Lung microvascular endothelial cell (primary cell): Measurements from ENCODE around the gene STARD4. TPM values are rescaled to one million over a fixed set of nuclear protein-coding genes. Genes with fewer than 3 reads are reported as not detected.

ENCODE experiments used
- DNase-seq, 2 donors: peaks; one replicate each; pipeline versions ENCODE4 v3.0.0 to v3.0.0-alpha.2; 2010; ENCODE audit warnings: low read depth in 2 of 2
- total RNA-seq: library from RNA; depleted of rRNA; stranded (reverse); fragments of >200 nt; gene quantifications from 2 replicates; pipeline ENCODE4 v1.2.1, GENCODE V29; 2014

The STARD4 gene, protein sequence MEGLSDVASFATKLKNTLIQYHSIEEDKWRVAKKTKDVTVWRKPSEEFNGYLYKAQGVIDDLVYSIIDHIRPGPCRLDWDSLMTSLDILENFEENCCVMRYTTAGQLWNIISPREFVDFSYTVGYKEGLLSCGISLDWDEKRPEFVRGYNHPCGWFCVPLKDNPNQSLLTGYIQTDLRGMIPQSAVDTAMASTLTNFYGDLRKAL
- 37.9 and 42.5 TPM in 2 replicates for total RNA-seq

GRCh38 chr5:111512375-111513130 lies at the start of gene STARD4:
Gene STARD4 (minus strand): TSS chr5:111512535. CDS start chr5:111507433, 5,102 bp downstream.
- peak; percentile 95 to 97 for DNase-seq

- DNase-seq, result no peak
Observed at GRCh38 chr5:111559680-111560079, 47.3 kb upstream of the STARD4 start.

GRCh38 chr5:111557686-111558085 lies 45.4 kb upstream of the STARD4 start:
- DNase-seq, result no peak

DNA sequence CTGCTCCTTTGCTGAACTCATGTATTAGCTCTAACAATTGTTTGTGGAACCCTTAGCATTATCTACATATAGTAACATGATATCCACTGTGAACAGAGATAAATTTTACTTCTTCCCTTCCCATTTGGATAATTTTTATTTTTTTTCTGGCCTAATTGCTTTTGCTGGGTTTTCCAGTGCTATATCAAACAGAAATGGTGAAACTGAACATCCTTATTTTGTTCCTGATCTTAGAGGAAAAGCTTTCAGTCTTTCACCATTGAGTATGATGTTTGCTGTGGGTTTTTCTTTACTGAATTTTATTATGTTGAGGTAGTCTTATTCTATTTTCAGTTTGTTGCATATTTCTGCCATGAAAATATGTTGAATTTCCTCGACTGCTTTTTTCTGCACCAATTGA lies 44.8 kb upstream of the STARD4 start:
- DNase-seq, result no peak

DNA sequence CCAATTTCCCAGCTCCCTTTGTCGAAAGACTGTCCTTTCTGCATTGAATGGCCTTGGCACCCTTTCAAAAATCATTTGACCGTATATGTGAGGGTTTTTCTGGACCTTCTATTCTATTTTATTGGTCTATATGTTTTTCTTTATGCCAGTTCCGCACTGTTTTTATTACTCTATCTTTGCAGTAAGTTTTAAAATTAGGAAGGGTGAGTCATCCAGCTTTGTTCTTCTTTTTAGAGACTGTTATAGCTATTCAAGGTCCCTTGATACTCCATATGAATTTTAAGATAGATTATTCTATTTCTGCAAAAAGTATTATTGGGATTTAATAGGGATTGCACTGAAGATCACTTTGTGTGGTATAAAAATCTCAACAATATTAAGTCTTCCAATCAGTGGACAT lies 44.2 kb upstream of the STARD4 start:
- no peak for DNase-seq

GRCh38 chr5:111555760-111556159 lies 43.4 kb upstream of the STARD4 start:
- no peak for DNase-seq

DNA sequence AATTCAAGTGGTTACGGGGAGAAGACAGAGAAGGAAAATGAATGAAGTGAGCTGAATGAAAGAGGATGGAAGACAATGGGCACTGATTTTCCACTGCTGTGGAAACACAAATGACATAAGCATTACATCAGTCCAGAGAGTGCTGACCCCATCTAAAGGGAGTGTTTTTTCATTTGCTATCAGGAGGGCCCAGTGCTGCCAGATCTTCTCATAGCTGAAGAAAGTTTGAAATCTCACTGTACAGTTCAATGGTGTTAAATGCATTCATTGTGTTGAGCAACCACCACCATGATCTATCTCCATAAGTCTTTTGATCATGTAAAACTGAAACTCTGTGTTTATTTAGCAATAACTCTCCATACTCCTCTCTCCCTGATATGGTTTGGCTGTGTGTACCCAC lies 41.5 kb upstream of the STARD4 start:
- DNase-seq, result peak in 1 of 2 donors; percentile 38

GRCh38 chr5:111552896-111553295 lies 40.6 kb upstream of the STARD4 start:
- no peak for DNase-seq

DNA sequence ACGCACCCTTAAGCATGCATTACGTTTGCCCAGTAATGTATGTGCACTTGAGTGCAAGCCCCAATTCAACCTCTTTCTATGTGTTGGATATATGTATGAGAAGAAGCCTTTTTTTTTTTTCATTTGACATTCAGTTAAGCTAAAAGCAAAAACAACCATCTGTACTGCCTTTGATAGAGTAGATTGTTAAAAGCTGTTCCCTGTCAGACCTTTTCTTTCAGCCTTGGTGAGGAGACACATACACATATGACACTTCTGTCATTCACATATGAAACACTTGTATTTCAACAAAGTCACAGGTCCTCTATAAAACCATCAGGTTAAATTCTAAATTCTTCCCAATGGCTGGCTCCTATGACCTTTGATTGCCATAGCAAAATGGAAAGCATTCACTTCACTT lies 40.2 kb upstream of the STARD4 start:
- no peak for DNase-seq

DNA sequence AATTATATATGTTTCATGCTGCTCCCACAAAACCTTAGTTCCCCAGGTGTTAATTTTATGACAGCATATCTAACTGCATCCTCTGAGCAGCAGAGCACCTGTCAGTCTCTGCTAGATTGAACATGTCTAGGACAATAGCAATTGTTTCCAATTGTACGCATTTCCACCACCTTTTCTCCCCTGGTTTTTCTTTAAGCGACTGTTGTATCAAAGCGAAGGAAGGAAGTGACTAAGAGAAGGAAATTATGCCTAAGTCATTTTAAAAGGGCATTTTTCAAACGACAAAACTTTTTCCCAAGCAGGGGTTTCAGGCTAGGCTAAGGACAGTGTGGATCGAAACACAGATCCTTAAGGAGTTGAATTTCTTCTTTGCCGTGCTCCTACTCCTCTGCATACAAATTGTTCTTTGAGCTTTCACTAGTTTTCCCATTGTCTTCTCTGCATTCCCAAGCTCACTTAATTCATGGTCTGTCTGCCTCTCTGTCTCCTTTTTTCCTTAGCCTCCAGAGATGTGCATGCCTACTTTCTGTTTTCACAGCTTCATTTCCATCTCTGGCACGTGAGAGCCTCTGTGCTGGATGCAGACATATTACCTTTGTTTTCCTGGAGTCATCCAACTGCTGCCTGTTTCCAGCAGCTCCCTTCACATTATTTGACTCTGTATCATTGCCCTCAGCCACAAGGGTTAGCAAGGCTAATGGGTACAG lies 39.4 kb upstream of the STARD4 start:
- peak; percentile 79 to 89 for DNase-seq

- peak in 1 of 2 donors; percentile 66 for DNase-seq
Observed at GRCh38 chr5:111551161-111551560, 38.8 kb upstream of the STARD4 start.

DNA sequence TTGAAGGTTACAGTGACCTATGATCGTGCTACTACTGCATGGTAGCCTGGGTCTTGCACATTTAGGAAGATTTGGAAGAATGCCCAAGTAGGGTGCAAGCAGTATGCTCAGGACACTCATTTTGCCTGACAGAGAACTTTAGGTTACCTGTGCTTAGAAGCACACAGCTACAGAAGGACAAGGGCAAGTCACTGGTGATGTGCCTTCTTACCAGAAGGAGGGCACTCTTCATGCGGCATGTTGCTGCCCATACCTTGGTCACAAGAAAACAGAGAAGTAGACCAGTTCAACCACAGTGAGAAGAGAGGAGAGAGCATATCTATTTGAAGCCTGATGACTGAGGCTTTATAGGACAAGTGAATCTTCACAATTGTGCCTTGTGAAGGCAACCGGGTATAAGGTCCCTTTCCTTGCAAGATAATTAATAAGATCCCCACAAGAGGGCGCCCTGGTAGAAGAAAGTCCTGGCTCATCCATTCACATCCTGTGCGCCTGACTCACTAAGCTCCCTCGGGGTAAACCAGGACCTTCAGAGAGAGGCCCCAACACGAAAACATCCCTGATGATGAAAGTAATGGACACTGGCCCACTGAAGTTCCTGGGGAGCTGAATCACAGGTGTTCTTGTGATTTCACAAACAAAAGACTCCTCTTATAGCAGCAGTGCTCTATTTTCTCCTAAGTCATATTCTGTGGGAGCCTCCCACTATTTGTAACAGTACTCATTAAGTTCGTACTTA lies 38.1 kb upstream of the STARD4 start:
- DNase-seq, result peak; percentile 79 to 96

DNA sequence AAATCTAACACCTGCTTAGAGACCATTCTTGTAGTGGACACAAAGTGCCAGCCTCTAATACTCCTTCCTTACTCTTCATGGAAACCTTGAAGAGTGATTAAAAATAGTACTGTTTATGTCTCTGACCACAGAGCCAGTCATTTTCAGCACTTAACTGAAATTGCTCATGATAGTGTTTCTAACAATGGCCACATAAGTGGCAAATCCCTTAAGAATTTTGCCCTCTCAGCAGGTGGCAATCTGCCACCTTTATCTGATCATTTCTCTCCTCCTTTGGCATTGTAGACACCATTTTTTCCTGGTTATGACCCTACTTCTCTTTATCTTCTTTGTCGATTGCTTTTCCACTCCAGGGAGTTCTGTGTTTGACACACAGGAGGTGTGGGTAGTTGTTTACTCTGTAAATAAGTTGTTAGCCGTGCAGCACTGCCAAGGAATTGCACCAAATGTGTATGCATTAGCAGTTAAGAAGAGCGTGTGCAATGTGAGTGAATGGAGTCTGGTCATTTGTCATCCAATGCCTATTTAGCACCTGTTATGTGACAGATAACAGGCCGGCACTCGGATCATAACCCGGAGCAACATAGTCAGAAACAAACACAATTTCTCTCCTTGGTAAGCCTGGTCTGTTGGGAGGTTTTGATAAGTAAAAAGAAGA lies 36.8 kb upstream of the STARD4 start:
- no peak for DNase-seq

DNA sequence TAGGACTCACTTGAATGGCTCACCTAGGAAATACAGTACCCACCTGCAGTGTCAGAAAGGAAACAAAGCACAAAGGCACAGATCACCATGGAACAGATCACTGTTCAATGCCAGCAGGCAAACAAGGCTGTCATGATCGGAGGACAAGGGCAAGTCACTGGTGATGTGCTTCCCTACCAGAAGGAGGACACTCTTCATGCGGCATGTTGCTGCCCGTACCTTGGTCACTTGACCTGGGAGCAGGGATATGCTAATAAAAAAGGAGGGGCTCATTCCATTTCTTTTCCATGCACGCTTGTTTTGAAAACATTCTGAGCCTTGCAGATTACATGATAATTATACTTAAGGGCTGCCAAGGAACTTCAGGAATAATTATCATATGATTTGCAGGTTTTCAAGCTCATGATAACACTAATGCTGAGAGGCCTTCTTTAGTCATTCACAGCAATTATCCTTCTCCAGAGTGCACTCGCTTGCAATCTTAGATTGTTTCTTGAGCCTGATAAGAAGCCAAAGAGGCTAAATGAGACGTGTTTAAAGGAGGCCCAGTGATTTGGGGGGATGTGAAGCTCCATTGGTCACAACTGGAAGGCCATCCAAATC lies 36.1 kb upstream of the STARD4 start:
- no peak for DNase-seq

GRCh38 chr5:111545031-111545430 lies 32.7 kb upstream of the STARD4 start:
- DNase-seq, result no peak

- no peak for DNase-seq
Observed at GRCh38 chr5:111537141-111538024, 25.0 kb upstream of the STARD4 start.

DNA sequence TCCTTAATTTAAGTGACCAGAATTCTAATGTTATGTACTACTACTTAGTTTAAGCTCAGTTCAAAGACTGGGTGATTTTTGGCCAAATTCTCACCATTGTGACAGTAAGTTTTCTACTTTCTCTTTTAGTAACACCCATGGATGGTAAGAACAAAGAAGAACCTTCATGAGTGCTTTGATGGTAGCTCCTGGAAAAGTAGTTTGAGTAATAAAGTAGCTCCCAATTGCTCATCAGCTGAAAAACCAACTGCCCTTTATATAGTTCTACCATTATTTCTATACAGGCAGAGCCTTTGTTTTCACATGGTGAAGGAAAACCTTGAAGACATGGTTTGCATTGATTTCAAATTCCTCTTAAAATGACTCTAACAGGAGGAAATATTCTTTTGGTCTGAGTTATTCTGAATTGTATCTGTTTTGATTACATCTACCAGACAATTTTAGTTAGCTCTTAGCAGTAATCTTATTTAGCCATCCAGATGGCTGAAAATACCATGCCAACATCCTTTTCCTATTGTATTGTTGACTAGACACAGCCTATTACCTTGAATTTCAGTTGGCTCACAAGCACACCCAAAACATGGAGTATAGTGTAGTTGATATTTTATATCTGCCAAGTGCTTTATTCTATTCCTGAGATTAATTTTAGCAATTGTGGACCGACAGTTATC lies 23.7 kb upstream of the STARD4 start:
- DNase-seq, result no peak

DNA sequence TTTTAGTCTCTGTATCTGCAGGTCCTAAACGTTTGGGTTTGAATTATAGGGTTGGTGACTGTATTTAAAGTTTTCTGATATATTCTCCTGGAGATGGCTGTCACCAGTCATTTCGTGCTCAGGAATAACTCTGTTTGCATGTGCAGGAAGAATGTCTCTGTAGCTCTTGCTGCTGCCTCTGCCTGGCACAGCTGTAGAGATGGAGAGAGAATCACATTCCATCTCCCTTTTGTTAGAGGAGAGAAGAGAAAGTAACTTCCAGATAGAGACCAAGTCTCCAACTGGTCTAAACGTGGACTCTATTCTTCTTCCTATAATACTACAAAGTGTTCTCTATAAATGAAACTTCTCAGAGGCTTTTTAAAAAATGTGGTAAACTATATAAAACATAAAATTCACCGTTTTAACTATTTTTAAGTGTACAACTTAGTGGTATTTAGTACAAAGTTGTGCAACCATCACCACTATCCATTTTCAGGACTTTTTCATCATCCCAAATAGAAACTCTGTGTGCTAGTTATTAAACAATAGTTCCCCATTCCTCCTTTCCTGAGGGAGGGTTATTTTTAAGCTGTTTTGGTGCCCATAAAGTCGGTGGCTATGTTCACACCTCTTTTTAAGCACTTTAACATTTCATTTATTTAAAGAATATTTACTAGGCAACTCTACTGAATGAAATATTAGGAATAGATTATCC lies 20.7 kb upstream of the STARD4 start:
- no peak for DNase-seq

DNA sequence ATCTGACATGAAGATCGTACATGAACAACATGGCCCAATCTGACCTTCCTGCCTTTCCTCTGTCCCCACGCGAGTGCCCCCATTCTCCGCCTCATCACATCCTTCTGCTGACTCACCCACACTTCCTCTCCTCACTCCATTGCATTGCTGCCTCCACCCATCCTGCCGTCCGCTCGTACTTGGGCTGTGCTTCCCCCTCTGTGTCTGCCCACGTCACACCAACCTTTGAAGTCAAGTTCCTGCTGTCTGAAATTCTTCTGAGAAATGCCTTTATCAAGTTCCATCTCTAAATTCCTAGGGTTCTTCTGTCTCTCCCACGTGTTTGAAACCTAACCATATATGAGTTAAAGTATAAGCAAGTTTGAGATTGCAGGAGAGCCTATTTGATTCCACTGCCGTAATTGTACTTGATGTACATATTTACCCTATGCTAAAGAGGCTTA lies 18.0 kb upstream of the STARD4 start:
- peak; percentile 69 to 94 for DNase-seq
